B cell (primary cell): ENCODE data around the gene SPIB. TPM values are rescaled to one million over a fixed set of nuclear protein-coding genes. Genes with fewer than 3 reads are reported as not detected.

ENCODE experiments used
- ATAC-seq: fragments of 200-7000 bp; cut with Tn5 transposase; one replicate; pipeline ENCODE4 v1.10.0; 2021; ENCODE audit warnings: low read depth, mild to moderate bottlenecking, moderate number of reproducible peaks, moderate library complexity
- CTCF ChIA-PET: fragments of 350-600 bp; sonication (Branson Sonifier 250); formaldehyde crosslinking; loops from one replicate; lab custom pipeline; 2021; ENCODE audit warnings: antibody characterized with exemption, inconsistent platforms; lab: Charles Lee
- POLR2A ChIA-PET: fragments of 350-600 bp; sonication (Branson Sonifier 250); formaldehyde crosslinking; loops from one replicate; lab custom pipeline; 2021; ENCODE audit warnings: antibody characterized with exemption; lab: Charles Lee
- DNase-seq: peaks from one replicate; pipeline ENCODE4 v3.0.0; 2013
- H2AFZ ChIP-seq: 2 replicates; pipeline ENCODE4 v1.6.1; 2012; ENCODE audit warnings: mild to moderate bottlenecking, low read depth, low read length; ENCODE audit not compliant: insufficient read depth, poor library complexity, severe bottlenecking
- H3K27ac ChIP-seq, 2 donors: 1 replicate in 1 of 2; 2 replicates in 1 of 2; pipeline ENCODE4 v1.5.1; 2012 to 2013; ENCODE audit warnings: low read length in 2 of 2, mild to moderate bottlenecking in 2 of 2, moderate library complexity in 1 of 2
- H3K27me3 ChIP-seq, 4 experiments: fragments of 200-600 bp in 1 of 4; sonication (generic) in 1 of 4; replicated peaks in 1 of 4; 1 replicate in 2 of 4; 2 replicates in 2 of 4; pipeline versions ENCODE4 v1.6.1 to v1.7.0; 2013 to 2016; ENCODE audit warnings: low read length in 3 of 4, mild to moderate bottlenecking in 2 of 4, mixed read lengths in 1 of 4, moderate library complexity in 1 of 4; ENCODE audit not compliant: insufficient read depth in 4 of 4, control insufficient read depth in 3 of 4; ENCODE audit errors: control extremely low read depth in 1 of 4
- H3K36me3 ChIP-seq, 2 experiments: replicated peaks in 1 of 2; 1 replicate in 1 of 2; 2 replicates in 1 of 2; pipeline versions ENCODE4 v1.6.1 to v1.7.1; 2013; ENCODE audit warnings: low read length in 1 of 2; ENCODE audit not compliant: insufficient read depth in 2 of 2, control insufficient read depth in 1 of 2; ENCODE audit errors: control extremely low read depth in 1 of 2, extremely low read depth in 1 of 2
- H3K4me1 ChIP-seq, 2 donors: fragments of 200-600 bp in 1 of 2; sonication (generic) in 1 of 2; 1 replicate in 1 of 2; 2 replicates in 1 of 2; pipeline versions ENCODE4 v1.5.1 to v1.6.1; 2013 to 2017; ENCODE audit warnings: low read length in 2 of 2; ENCODE audit not compliant: control insufficient read depth in 2 of 2, insufficient read depth in 2 of 2
- H3K4me2 ChIP-seq: replicated peaks from 2 replicates; pipeline ENCODE3; 2012; ENCODE audit warnings: mild to moderate bottlenecking, low read depth, low read length; ENCODE audit not compliant: poor library complexity, severe bottlenecking
- H3K4me3 ChIP-seq, 5 experiments: fragments of 200-600 bp in 1 of 5; sonication (generic) in 1 of 5; 1 replicate in 3 of 5; 2 replicates in 2 of 5; pipeline versions ENCODE4 v1.5.1 to v1.7.0; 2011 to 2016; ENCODE audit warnings: low read length in 4 of 5, mild to moderate bottlenecking in 4 of 5, low read depth in 2 of 5, control low read depth in 1 of 5, moderate library complexity in 1 of 5; ENCODE audit not compliant: insufficient read depth in 1 of 5; ENCODE audit errors: control extremely low read depth in 1 of 5, extremely low read depth in 1 of 5
- H3K79me2 ChIP-seq: fragments of 200-600 bp; sonication (generic); one replicate; pipeline ENCODE4 v1.6.0; 2016; ENCODE audit warnings: low read length; ENCODE audit not compliant: control insufficient read depth, insufficient read depth
- H3K9ac ChIP-seq: fragments of 200-600 bp; sonication (generic); 2 replicates; pipeline ENCODE4 v1.6.1; 2017; ENCODE audit warnings: mild to moderate bottlenecking, low read length, moderate library complexity
- H3K9me3 ChIP-seq, 3 donors: one replicate each; pipeline versions ENCODE4 v1.6.1 to v1.7.1; 2013; ENCODE audit warnings: low read length in 2 of 3; ENCODE audit not compliant: control insufficient read depth in 2 of 3, insufficient read depth in 1 of 3; ENCODE audit errors: control extremely low read depth in 1 of 3
- H4K20me1 ChIP-seq: 2 replicates; pipeline ENCODE4 v1.6.0; 2012; ENCODE audit warnings: mild to moderate bottlenecking, low read length; ENCODE audit not compliant: insufficient read depth, control insufficient read depth, poor library complexity, severe bottlenecking
- H3K27ac Mint-ChIP-seq: one replicate; pipeline ENCODE4 v1.8.0; 2021; ENCODE audit warnings: mixed read lengths
- H3K27me3 Mint-ChIP-seq: one replicate; pipeline ENCODE4 v1.8.0; 2021; ENCODE audit warnings: mixed read lengths
- H3K4me1 Mint-ChIP-seq: one replicate; pipeline ENCODE4 v1.8.0; 2021; ENCODE audit warnings: mixed read lengths
- H3K4me3 Mint-ChIP-seq: one replicate; pipeline ENCODE4 v1.8.0; 2021; ENCODE audit warnings: mixed read lengths
- H3K9me3 Mint-ChIP-seq: one replicate; pipeline ENCODE4 v1.8.0; 2022; ENCODE audit warnings: mixed read lengths; ENCODE audit not compliant: insufficient read depth
- CTCF ChIP-seq: fragments of 200-600 bp; IDR thresholded peaks from one replicate; pipeline ENCODE4 v1.8.0; 2022; ENCODE audit warnings: antibody characterized with exemption, mild to moderate bottlenecking
- EZH2 ChIP-seq: IDR thresholded peaks from 2 replicates; pipeline ENCODE4 v1.6.1; 2012; ENCODE audit warnings: borderline replicate concordance, low read depth, mild to moderate bottlenecking, moderate library complexity, low read length; ENCODE audit not compliant: insufficient read depth, poor library complexity, severe bottlenecking
- WGBS: methylation state at CpG from one replicate; pipeline ENCODE4 v1.1.5; 2013; ENCODE audit warnings: missing lambda C conversion rate; ENCODE audit not compliant: insufficient coverage; 5-methylcytosine and 5-hydroxymethylcytosine counted together
- intact Hi-C: fragments of 100-400 bp; cut with micrococcal nuclease; formaldehyde crosslinking; loops from one replicate; pipeline ENCODE4 v1.10.0; 2022
- polyA plus RNA-seq: library from polyadenylated mRNA; depleted of rRNA; stranded (reverse); fragments of >200 nt; gene quantifications from 2 replicates; pipeline ENCODE4 v1.2.3, GENCODE V29; 2012
- total RNA-seq, 2 donors: library from RNA; stranded (reverse); fragments of 120-200 nt in 1 of 2; gene quantifications; 1 replicate in 1 of 2; 2 replicates in 1 of 2; pipeline versions ENCODE4 v1.2.3 to v1.2.4, GENCODE V29; 2013 to 2022

Gene SPIB
- total and polyA plus RNA-seq, 2 donors (not counting 1 experiment from before 2014, with no cell fraction given), result 183 to 205 TPM

DNA sequence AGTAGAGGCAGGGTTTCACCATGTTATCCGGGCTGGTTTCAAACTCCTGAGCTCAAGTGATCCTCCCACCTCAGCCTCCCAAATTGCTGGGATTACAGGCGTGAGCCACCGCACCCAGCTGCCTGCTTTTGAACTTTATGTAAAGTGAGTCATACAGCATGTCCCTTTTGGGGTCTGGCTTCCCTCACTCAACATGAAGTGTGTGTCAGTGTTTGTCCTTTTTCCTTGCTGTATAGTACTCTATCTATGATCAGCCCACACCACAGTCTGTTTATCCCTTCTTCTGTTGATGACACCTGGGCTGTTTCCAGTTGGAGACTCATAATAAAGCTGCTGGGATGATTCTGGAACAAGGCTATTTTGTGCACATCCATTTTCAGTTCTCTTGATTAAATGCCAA is 2.1 kb downstream of the SPIB start:
- ATAC-seq, result no peak
- peak overlapping the region; percentile 97 for H3K4me2 ChIP-seq
- H3K4me1 Mint-ChIP-seq, result peaks cover 58% of the 10 kb centered on the region

More for the DNA sequence above, 2.1 kb downstream of the SPIB start:
- H3K79me2 ChIP-seq, result peaks cover 68% of the 10 kb centered on the region
- H4K20me1 ChIP-seq, result peaks cover 57% of the 10 kb centered on the region
- 40% methylated on average over 1 of the region's 3 CpGs for WGBS
- peaks cover 51 to 76% of the 10 kb centered on the region in 2 donors for H3K4me1 ChIP-seq
- peak overlapping the region; percentile 97 for H3K9ac ChIP-seq
- TF ChIP-seq CTCF, result no peak
- no peak for TF ChIP-seq EZH2
- DNase-seq, result no peak
- peak overlapping the region; percentile 94 for H3K4me3 Mint-ChIP-seq
- H3K27me3 Mint-ChIP-seq, result no peaks in the 10 kb centered on the region
- no peaks in the 10 kb centered on the region for H3K27me3 ChIP-seq
- intact Hi-C loops, result no loop called here
- peak overlapping the region; percentile 90 for H3K27ac Mint-ChIP-seq
- no peaks in the 10 kb centered on the region for H3K9me3 ChIP-seq
- peaks cover 0 to 48% of the 10 kb centered on the region in 2 experiments for H3K36me3 ChIP-seq
- no peaks in the 10 kb centered on the region for H3K9me3 Mint-ChIP-seq
- H2AFZ ChIP-seq, result no peak overlapping the region
- H3K27ac ChIP-seq, result peak overlapping the region; percentile 97 to 98
- peak overlapping the region; percentile 27 to 98 (median 87) for H3K4me3 ChIP-seq
- POLR2A ChIA-PET, result interaction anchor here (1.8 to 6.4 kb wide), 3 partner anchors 9 to 80 kb away, joined by 5 to 96 read pairs (median 15); partner anchors contain the start of genes MYBPC2 and POLD1
- CTCF ChIA-PET, result interaction anchor here (0.6 to 7.3 kb wide), 4 partner anchors 9 to 40 kb away, joined by 3 to 36 read pairs (median 6); no protein-coding TSS in a partner anchor
